ENCODE results near the gene SPATS1. TPM values are rescaled to one million over a fixed set of nuclear protein-coding genes. Genes with fewer than 3 reads are reported as not detected.

SPATS1 gene
- total and polyA plus RNA-seq, 2 of the 4 experiments (the other 2 are of a cell fraction), result not detected

DNA sequence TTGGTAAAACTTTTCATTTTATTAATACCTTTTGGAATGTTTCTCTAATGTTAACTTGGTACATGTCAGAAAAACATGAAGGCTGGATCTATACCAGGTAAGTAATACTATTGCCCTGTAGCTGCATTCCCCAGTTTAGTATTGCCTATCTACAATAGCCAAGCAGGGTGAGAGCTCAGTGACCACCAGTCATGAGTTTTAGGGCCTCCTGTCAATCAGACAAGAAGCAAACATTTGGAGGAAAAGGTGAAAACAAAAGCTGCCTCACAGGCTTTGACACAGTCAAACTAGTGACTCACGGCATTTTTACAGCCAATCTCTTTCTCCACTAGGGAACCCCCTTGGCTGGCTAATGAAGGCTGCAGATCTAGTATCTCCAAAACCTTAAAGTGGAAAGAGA lies 35.5 kb downstream of the SPATS1 start:
- no TSS peak for BruUV-seq (replicated peaks)
- H4K8ac ChIP-seq (ENCODE audit: low read depth in 2 of 2, low read length in 2 of 2), result no peak overlapping the region
- no peak overlapping the region for H2BK120ac ChIP-seq (ENCODE audit: low read depth, low read length)
- no peak overlapping the region for H2BK20ac ChIP-seq (ENCODE audit: low read depth, low read length)
- H3K9me1 ChIP-seq (ENCODE audit: insufficient read depth, low read length), result no peaks in the 10 kb centered on the region
- dilution Hi-C loops (cut with HindIII; ENCODE audit: low sequenced_read_pairs, unreplicated experiment) (no loop called here), intact Hi-C loops (cut with micrococcal nuclease) (no loop called here), in situ Hi-C loops (cut with MboI; ENCODE audit: low sequenced_read_pairs) (no loop called here)
- no peak overlapping the region for H3K23ac ChIP-seq (ENCODE audit: low read depth, low read length)
- H2AFZ ChIP-seq (replicated peaks; ENCODE audit: low read length, poor library complexity), result no peak overlapping the region
- no peak overlapping the region for H2AK5ac ChIP-seq (ENCODE audit: low read depth, low read length)
- H2BK15ac ChIP-seq (ENCODE audit: low read depth, low read length), result no peak overlapping the region
- DNase-seq, result no peak
- no peak overlapping the region for H3K4me2 ChIP-seq (ENCODE audit: low read depth, low read length)
- no peak overlapping the region for H2AK9ac ChIP-seq (replicated peaks; ENCODE audit: low read depth, low read length, poor library complexity)
- no peak overlapping the region for H4K91ac ChIP-seq (ENCODE audit: insufficient read depth, low read depth, low read length)
- TF ChIP-seq CHD1 (IDR thresholded peaks at IDR 0.05; ENCODE audit: low read depth, low read length), result no peak
- TF ChIP-seq RCOR1 (IDR thresholded peaks at IDR 0.05; ENCODE audit: insufficient replicate concordance, low read length), result no peak
- no peak for TF ChIP-seq RAD21 (IDR thresholded peaks at IDR 0.05; ENCODE audit: low read length)
- TF ChIP-seq CTCF (conservative IDR thresholded peaks at IDR 0.05; ENCODE audit: low read depth, low read length), result no peak
- H4K5ac ChIP-seq (ENCODE audit: low read depth, low read length), result no peak overlapping the region
- H3K9me3 ChIP-seq (ENCODE audit: control insufficient read depth, insufficient read depth, low read length), result no peaks in the 10 kb centered on the region
- ChIA-PET POLR2A (ENCODE audit: unreplicated experiment) (no interaction called here), CTCF (no interaction called here)
- H3K18ac ChIP-seq (ENCODE audit: low read depth, low read length), result no peak overlapping the region
- no peak for ATAC-seq (ENCODE audit: low read depth)
- H3K4ac ChIP-seq (ENCODE audit: low read depth, low read length), result no peak overlapping the region
- no peaks in the 10 kb centered on the region for H3K79me1 ChIP-seq (ENCODE audit: low read depth in 1 of 2, low read length in 2 of 2)
- peaks cover 39% of the 10 kb centered on the region for H3K27me3 ChIP-seq (ENCODE audit: control insufficient read depth, insufficient read depth, low read length)
- H4K20me1 ChIP-seq (ENCODE audit: insufficient read depth, low read length), result no peaks in the 10 kb centered on the region
- no peak overlapping the region for H3K56ac ChIP-seq (ENCODE audit: extremely low read depth, insufficient read depth, low read length)
- WGBS, 2 experiments (ENCODE audit: extremely low coverage in 2 of 2, insufficient read length in 1 of 2), result no CpG with 5 or more reads among the region's 1 CpG
- no peak overlapping the region for H3K9ac ChIP-seq (ENCODE audit: low read depth, low read length)
- H3K4me1 ChIP-seq (ENCODE audit: control insufficient read depth, insufficient read depth, low read length), result no peaks in the 10 kb centered on the region
- H3K27ac ChIP-seq (ENCODE audit: insufficient read depth, low read length), result no peak overlapping the region
- H2BK5ac ChIP-seq (ENCODE audit: low read depth, low read length, poor library complexity, severe bottlenecking), result no peak overlapping the region
- H3K14ac ChIP-seq (replicated peaks; ENCODE audit: low read depth, low read length), result no peak overlapping the region
- H3K36me3 ChIP-seq (ENCODE audit: control insufficient read depth, insufficient read depth, low read length), result no peaks in the 10 kb centered on the region
- no peak overlapping the region for H3K4me3 ChIP-seq (ENCODE audit: insufficient read depth, low read depth, low read length)
